CD4-positive, alpha-beta memory T cell (primary cell): ENCODE results near the gene KRCC1. TPM values are rescaled to one million over a fixed set of nuclear protein-coding genes. Genes with fewer than 3 reads are reported as not detected.
"Not testable (repeated sequence)": the region's sequence is repeated elsewhere in the genome, so short reads cannot be mapped to it uniquely, and the experiment has no call there.

Experiments
- CTCF ChIA-PET: fragments of 350-600 bp; sonication (Branson Sonifier 250); formaldehyde crosslinking; loops from one replicate; lab custom pipeline; 2021; ENCODE audit warnings: inconsistent platforms; ENCODE audit not compliant: partially characterized antibody; lab: Charles Lee
- POLR2A ChIA-PET: fragments of 350-600 bp; sonication (Branson Sonifier 250); formaldehyde crosslinking; loops from one replicate; lab custom pipeline; 2021; ENCODE audit not compliant: partially characterized antibody; lab: Charles Lee
- DNase-seq, 5 donors: peaks; one replicate each; pipeline versions ENCODE4 v3.0.0 to v3.0.0-alpha.2; 2020 to 2022; ENCODE audit warnings: mixed read lengths in 1 of 5
- H3K27ac ChIP-seq: one replicate; pipeline ENCODE4 v1.7.0; 2013; ENCODE audit warnings: low read depth, low read length
- H3K27me3 ChIP-seq: 2 replicates; pipeline ENCODE4 v1.7.0; 2013; ENCODE audit warnings: mild to moderate bottlenecking, low read length, moderate library complexity; ENCODE audit not compliant: insufficient read depth
- H3K36me3 ChIP-seq: 2 replicates; pipeline ENCODE4 v1.7.0; 2013; ENCODE audit warnings: mild to moderate bottlenecking, low read length, moderate library complexity; ENCODE audit not compliant: insufficient read depth
- H3K4me1 ChIP-seq: 2 replicates; pipeline ENCODE4 v1.7.0; 2013; ENCODE audit warnings: mild to moderate bottlenecking, low read length, moderate library complexity; ENCODE audit not compliant: insufficient read depth
- H3K4me3 ChIP-seq, 2 donors: one replicate each; pipeline ENCODE4 v1.7.0; 2013; ENCODE audit warnings: low read length in 2 of 2, mild to moderate bottlenecking in 1 of 2
- H3K9me3 ChIP-seq, 2 donors: one replicate each; pipeline ENCODE4 v1.7.0; 2013; ENCODE audit warnings: low read length in 2 of 2, control low read depth in 1 of 2; ENCODE audit not compliant: control insufficient read depth in 1 of 2
- H3K27ac Mint-ChIP-seq, 7 donors: one replicate each; pipeline ENCODE4 v1.8.0; 2020 to 2021; ENCODE audit warnings: mixed read lengths in 7 of 7, mild to moderate bottlenecking in 6 of 7, inconsistent platforms in 3 of 7, moderate library complexity in 3 of 7
- H3K27me3 Mint-ChIP-seq, 2 donors: one replicate each; pipeline ENCODE4 v1.8.0; 2020 to 2021; ENCODE audit warnings: mixed read lengths in 2 of 2
- H3K36me3 Mint-ChIP-seq, 2 donors: one replicate each; pipeline ENCODE4 v1.8.0; 2020 to 2021; ENCODE audit warnings: mixed read lengths in 2 of 2, inconsistent platforms in 1 of 2, mild to moderate bottlenecking in 1 of 2
- H3K4me1 Mint-ChIP-seq, 4 donors: one replicate each; pipeline ENCODE4 v1.8.0; 2020 to 2021; ENCODE audit warnings: mixed read lengths in 4 of 4, mild to moderate bottlenecking in 1 of 4
- H3K4me3 Mint-ChIP-seq, 8 donors: one replicate each; pipeline ENCODE4 v1.8.0; 2020 to 2021; ENCODE audit warnings: mixed read lengths in 8 of 8, mild to moderate bottlenecking in 7 of 8, moderate library complexity in 6 of 8, inconsistent platforms in 3 of 8
- H3K9me3 Mint-ChIP-seq, 8 donors: one replicate each; pipeline ENCODE4 v1.8.0; 2020 to 2021; ENCODE audit warnings: mixed read lengths in 8 of 8, mild to moderate bottlenecking in 5 of 8, inconsistent platforms in 3 of 8, moderate library complexity in 1 of 8
- intact Hi-C: fragments of 100-400 bp; cut with micrococcal nuclease; formaldehyde crosslinking; loops from one replicate; pipeline ENCODE4 v1.15.1; 2023
- polyA plus RNA-seq, 2 donors: library from polyadenylated mRNA; unstranded; fragments of 300-500 nt; fragmentation: Illumina TruSeq; gene quantifications; one replicate each; pipeline ENCODE4 v1.2.3, GENCODE V29; 2021
- total RNA-seq, 2 experiments: library from RNA; stranded (reverse); gene quantifications; one replicate each; pipeline ENCODE4 v1.2.3, GENCODE V29; 2021

KRCC1 gene
- total and polyA plus RNA-seq, 4 experiments from 2014 or later, result 32.3 to 40.1 (median 36.5) TPM

DNA sequence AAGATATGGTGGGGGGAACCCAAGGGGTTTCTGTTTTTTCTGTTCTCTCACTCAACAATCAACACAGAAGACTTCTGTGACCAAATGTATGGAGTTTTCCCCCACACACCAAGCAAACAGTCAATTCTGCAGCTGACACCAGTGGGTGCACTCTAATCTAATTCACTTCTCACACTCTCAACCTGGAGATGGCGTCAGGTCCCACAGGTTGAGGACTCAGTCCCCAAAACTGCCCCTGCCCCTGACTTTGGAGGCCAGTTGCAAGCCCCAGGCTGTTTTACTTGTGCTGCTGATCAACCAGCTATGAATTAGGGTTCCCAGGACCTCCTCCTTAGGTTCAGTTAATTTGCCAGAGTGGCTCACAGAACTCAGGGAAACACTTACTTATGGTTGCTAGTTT is 45.4 kb downstream of the KRCC1 start:
- intact Hi-C loops, result no loop called here

DNA sequence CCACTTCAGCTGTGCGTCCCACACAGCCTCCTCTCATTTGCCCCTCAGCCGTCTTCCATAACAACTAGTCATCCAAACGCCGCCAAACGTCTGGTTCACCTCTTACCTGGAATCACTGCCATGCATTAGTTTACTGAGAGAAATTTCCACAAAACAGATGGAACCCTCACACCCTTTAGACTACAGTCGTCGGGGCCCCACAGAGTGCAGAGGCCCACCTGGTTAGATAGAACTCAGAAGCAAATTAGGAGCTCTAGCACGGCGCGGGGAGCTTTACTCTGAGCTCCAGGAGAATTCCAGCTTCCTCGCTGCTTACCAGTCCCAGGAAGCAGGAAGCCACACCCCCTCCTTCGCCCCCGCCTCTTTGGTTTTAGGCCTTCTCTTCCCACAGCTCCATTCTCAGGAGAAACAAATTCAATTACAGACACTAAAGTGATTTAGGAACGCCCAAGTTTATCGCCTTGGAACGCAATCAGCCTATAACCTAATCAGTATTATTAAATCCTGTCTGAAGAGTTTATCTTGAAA is 48.6 kb downstream of the KRCC1 start:
- no peaks in the 10 kb centered on the region for H3K27me3 Mint-ChIP-seq
- H3K4me3 Mint-ChIP-seq, result no peak overlapping the region
- peaks cover 0 to 1% (median under 1%) of the 10 kb centered on the region in 4 donors for H3K4me1 Mint-ChIP-seq
- Histone ChIP-seq H3K9me3 (no peaks in the 10 kb centered on the region), H3K36me3 (no peaks in the 10 kb centered on the region), H3K27ac (no peak overlapping the region), H3K4me3 (no peak overlapping the region), H3K27me3 (no peaks in the 10 kb centered on the region), H3K4me1 (peaks cover 1% of the 10 kb centered on the region)
- no peak for DNase-seq
- CTCF ChIA-PET, result interaction anchor here (1.0 kb wide), 1 partner anchor 54 kb away, joined by 3 read pairs; no protein-coding TSS in a partner anchor
- no peaks in the 10 kb centered on the region for H3K9me3 Mint-ChIP-seq
- H3K27ac Mint-ChIP-seq, result no peak overlapping the region
- no peaks in the 10 kb centered on the region for H3K36me3 Mint-ChIP-seq
- POLR2A ChIA-PET, result no interaction called here
- intact Hi-C loops, result no loop called here

More for the DNA sequence above, 45.4 kb downstream of the KRCC1 start:
- no peak overlapping the region for H3K27ac ChIP-seq
- H3K27me3 Mint-ChIP-seq, result no peaks in the 10 kb centered on the region
- no peaks in the 10 kb centered on the region for H3K27me3 ChIP-seq
- DNase-seq, result no peak
- H3K4me3 ChIP-seq, result no peak overlapping the region
- no peaks in the 10 kb centered on the region for H3K36me3 ChIP-seq
- CTCF ChIA-PET, result interaction anchor here (1.4 to 1.7 kb wide), 2 partner anchors 8 to 12 kb away, joined by 4 to 6 read pairs; no protein-coding TSS in a partner anchor
- no peaks in the 10 kb centered on the region for H3K9me3 Mint-ChIP-seq
- H3K27ac Mint-ChIP-seq, result no peak overlapping the region
- peaks cover 1 to 5% (median 4%) of the 10 kb centered on the region in 4 donors for H3K4me1 Mint-ChIP-seq
- no peaks in the 10 kb centered on the region for H3K36me3 Mint-ChIP-seq
- H3K4me1 ChIP-seq, result no peaks in the 10 kb centered on the region
- POLR2A ChIA-PET, result no interaction called here
- H3K9me3 ChIP-seq, result no peaks in the 10 kb centered on the region
- H3K4me3 Mint-ChIP-seq, result no peak overlapping the region

DNA sequence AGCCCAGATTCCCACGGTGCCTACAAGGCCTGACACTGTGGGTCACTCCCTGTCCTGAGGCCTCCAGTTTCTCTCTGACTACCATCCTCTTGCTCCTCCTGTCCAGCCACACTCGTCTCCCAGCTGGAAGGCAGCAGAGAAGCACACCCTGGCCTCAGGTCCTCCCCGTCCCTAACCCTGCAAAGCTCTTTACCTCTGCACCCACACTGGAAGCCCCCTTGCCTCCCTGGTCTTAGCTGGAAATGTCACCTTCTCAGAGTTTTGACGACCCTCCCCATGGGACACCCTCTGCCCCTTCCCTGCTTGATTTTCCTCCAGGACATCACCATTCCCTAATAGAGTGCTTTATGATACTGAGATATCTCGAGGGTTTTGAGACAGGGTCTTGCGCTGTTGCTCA is 49.8 kb downstream of the KRCC1 start:
- CTCF ChIA-PET, result no interaction called here
- Histone ChIP-seq H3K36me3 (no peaks in the 10 kb centered on the region), H3K27me3 (no peaks in the 10 kb centered on the region), H3K27ac (no peak overlapping the region), H3K4me3 (no peak overlapping the region), H3K4me1 (peaks cover 7% of the 10 kb centered on the region), H3K9me3 (no peaks in the 10 kb centered on the region)
- POLR2A ChIA-PET, result no interaction called here
- no peaks in the 10 kb centered on the region for H3K9me3 Mint-ChIP-seq
- intact Hi-C loops, result no loop called here
- H3K4me3 Mint-ChIP-seq, result no peak overlapping the region
- no peak for DNase-seq
- peaks cover 2 to 7% (median 5%) of the 10 kb centered on the region in 4 donors for H3K4me1 Mint-ChIP-seq
- no peaks in the 10 kb centered on the region for H3K27me3 Mint-ChIP-seq
- no peaks in the 10 kb centered on the region for H3K36me3 Mint-ChIP-seq
- H3K27ac Mint-ChIP-seq, result no peak overlapping the region

DNA sequence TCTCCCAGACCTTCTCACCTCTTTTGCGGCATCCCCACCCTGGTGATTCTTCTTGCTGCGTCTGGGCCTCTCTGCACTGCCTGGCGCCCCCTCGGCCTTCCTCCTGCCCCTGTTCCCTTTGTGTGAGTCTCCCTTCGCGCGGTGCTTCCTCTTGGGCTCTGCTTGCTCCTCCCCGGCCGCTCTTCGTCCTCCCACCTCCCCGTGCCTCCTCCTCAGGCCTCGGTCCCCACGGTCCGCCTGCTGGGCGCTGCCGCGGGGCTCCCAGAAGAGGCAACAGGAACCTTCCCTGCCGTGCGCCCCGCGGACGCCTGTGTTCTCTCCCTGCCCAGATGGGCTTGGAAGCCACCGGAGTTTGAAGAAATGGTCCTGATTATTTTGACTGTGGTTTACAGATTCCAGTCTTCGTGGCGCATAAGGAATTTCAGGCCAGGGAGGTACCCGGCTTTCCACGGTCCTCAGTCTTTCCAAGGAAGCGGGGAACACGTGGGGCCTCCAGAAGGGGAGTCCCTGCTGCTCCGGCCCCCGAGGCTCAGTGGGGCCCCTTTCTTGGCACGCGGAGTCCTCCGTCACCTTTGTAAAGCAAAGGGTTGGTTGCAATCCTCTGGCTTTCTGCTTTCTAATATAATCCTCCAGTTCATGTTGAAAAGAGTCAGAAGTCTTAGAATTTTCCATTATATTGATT is 52.4 kb downstream of the KRCC1 start:
- Histone ChIP-seq H3K36me3 (no peaks in the 10 kb centered on the region), H3K27me3 (no peaks in the 10 kb centered on the region), H3K4me3 (no peak overlapping the region), H3K4me1 (peaks cover 7% of the 10 kb centered on the region), H3K27ac (no peak overlapping the region), H3K9me3 (no peaks in the 10 kb centered on the region)
- CTCF ChIA-PET, result no interaction called here
- Mint-ChIP-seq H3K27me3 (no peaks in the 10 kb centered on the region), H3K36me3 (no peaks in the 10 kb centered on the region), H3K4me3 (no peak overlapping the region), H3K9me3 (no peaks in the 10 kb centered on the region), H3K4me1 (peaks cover 2 to 7% (median 5%) of the 10 kb centered on the region in 4 donors), H3K27ac (no peak overlapping the region)
- intact Hi-C loops, result no loop called here
- POLR2A ChIA-PET, result no interaction called here
- no peak for DNase-seq

DNA sequence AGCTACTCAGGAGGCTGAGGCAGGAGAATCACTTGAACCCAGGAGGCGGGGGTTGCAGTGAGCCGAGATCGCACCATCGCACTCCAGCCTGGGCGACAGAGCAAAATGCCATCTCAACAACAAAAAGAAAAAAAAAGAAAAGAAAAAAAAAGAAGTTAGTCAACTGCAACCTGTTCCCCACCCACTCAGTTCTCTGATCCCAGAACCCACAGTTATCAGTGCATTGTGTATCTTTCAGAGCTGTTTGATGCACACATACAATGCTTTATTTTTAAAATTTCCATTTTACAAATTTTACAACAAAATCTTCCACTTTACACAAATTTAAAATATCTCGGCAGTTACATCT is 53.2 kb downstream of the KRCC1 start:
- Histone ChIP-seq H3K4me3 (no peak overlapping the region), H3K27me3 (no peaks in the 10 kb centered on the region), H3K4me1 (peaks cover 7% of the 10 kb centered on the region), H3K9me3 (no peaks in the 10 kb centered on the region), H3K36me3 (no peaks in the 10 kb centered on the region), H3K27ac (no peak overlapping the region)
- no peak for DNase-seq
- H3K4me1 Mint-ChIP-seq, result peaks cover 2 to 7% (median 5%) of the 10 kb centered on the region in 4 donors
- H3K4me3 Mint-ChIP-seq, result no peak overlapping the region
- H3K27ac Mint-ChIP-seq, result no peak overlapping the region
- POLR2A ChIA-PET, result interaction anchor here (1.0 to 1.2 kb wide), 2 partner anchors 14 to 158 kb away, joined by 3 to 8 read pairs; partner anchors contain the start of gene RNU2-63P
- no peaks in the 10 kb centered on the region for H3K9me3 Mint-ChIP-seq
- H3K36me3 Mint-ChIP-seq, result no peaks in the 10 kb centered on the region
- intact Hi-C loops, result no loop called here
- CTCF ChIA-PET, result interaction anchor here (0.8 to 2.3 kb wide), 6 partner anchors 8 to 58 kb away, joined by 3 to 14 read pairs (median 6); partner anchors contain the start of gene RNU2-63P
- H3K27me3 Mint-ChIP-seq, result no peaks in the 10 kb centered on the region

DNA sequence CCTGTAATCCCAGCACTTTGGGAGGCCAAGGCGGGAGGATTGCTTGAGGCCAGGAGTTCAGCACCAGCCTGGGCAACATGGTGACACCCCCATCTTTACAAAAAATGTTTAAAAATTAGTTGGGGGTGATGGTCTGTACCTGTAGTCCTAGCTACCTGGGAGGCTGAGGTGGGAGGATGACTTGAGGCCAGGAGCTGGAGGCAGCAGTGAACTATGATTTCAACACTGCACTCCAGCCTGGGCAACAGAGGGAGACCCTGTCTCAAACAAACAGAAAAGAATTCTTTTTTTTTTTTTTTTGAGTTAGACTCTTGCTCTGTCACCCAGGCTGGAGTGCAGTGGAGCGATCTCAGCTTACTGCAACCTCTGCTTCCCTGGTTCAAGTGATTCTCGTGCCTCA is 55.1 kb downstream of the KRCC1 start:
- H3K9me3 Mint-ChIP-seq, H3K27me3 Mint-ChIP-seq, H3K27me3 ChIP-seq, H3K4me3 Mint-ChIP-seq, intact Hi-C loops, H3K27ac ChIP-seq, DNase-seq, H3K4me3 ChIP-seq, H3K9me3 ChIP-seq, H3K36me3 ChIP-seq, H3K27ac Mint-ChIP-seq, H3K36me3 Mint-ChIP-seq, H3K4me1 Mint-ChIP-seq, POLR2A ChIA-PET, H3K4me1 ChIP-seq: not testable (repeated sequence)
- CTCF ChIA-PET, result interaction anchor here (1.2 to 2.3 kb wide), 3 partner anchors 12 to 160 kb away, joined by 3 to 14 read pairs (median 4); no protein-coding TSS in a partner anchor

DNA sequence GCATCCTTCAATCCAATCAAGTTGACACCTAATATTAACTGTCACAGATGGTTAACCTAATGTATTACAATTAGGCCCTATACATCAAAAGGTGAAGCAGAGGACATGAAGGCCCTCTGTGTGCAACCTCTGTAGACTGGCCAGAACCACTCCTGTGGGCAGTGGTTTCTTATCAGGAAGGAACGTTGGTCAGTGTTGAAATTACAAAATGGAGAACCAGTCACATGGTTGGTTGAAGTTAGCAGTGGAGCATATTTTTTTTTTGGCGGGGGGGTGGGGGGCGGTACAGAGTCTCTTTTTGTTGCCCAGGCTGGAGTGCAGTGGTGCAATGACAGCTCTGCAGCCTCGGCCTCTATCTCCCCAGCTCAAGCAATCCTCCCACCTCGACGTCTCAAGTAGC is 59.0 kb downstream of the KRCC1 start:
- ChIA-PET POLR2A (no interaction called here), CTCF (no interaction called here)
- H3K36me3 Mint-ChIP-seq, result no peaks in the 10 kb centered on the region
- no peak overlapping the region for H3K27ac Mint-ChIP-seq
- H3K27me3 Mint-ChIP-seq, result no peaks in the 10 kb centered on the region
- no peak for DNase-seq
- Histone ChIP-seq H3K36me3 (no peaks in the 10 kb centered on the region), H3K27ac (no peak overlapping the region), H3K27me3 (no peaks in the 10 kb centered on the region), H3K4me3 (no peak overlapping the region), H3K4me1 (peaks cover 2% of the 10 kb centered on the region), H3K9me3 (no peaks in the 10 kb centered on the region)
- H3K9me3 Mint-ChIP-seq, result peaks cover 0 to 1% (median 0%) of the 10 kb centered on the region in 8 donors
- H3K4me3 Mint-ChIP-seq, result no peak overlapping the region
- peaks cover 0 to 2% (median 1%) of the 10 kb centered on the region in 4 donors for H3K4me1 Mint-ChIP-seq
- intact Hi-C loops, result no loop called here
